GM18507 (cell line): ENCODE data around the gene IGFL3.
"Not testable (repeated sequence)": the region's sequence is repeated elsewhere in the genome, so short reads cannot be mapped to it uniquely, and the experiment has no call there.

ENCODE experiments used
- DNase-seq: peaks from one replicate; pipeline ENCODE4 v3.0.0; 2011; ENCODE audit warnings: low read depth; ENCODE audit not compliant: insufficient read length; ENCODE audit errors: extremely low spot score
- FAIRE-seq: peaks from 2 replicates; lab custom pipeline; 2011; peaks lifted over from hg19 to GRCh38; lab: Jason Lieb, UNC

IGFL3 gene

DNA sequence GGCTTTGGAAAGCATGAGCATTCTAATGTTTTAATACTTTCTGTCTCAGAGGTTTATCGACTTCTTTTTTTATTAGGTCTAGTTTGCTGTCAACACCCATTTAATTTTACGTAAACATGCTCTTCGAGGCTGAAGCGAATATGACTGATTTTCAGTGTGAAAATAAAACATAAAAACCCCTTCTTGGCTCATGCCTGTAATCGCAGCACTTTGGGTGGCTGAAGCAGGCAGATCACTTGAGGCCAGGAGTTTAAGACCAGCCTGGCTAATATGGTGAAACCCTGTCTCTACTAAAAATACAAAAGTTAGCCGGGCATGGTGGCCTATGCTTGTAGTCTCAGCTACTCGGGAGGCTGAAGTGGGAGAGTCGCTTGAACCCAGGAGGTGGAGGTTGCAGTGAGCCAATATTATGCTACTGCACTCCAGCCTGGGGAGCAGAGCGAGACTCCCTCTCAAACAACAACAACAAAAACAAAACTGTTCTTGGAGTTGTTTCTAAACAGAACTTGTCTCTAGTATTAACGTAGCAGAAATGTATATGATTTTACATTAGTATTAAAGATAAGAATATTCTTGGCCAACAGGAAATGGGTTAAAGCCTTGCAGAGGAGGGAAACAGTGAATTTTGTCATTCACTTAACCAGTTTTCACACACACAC, 7.1 kb upstream of the IGFL3 start:
- DNase-seq, result no peak
- no peak for FAIRE-seq

DNA sequence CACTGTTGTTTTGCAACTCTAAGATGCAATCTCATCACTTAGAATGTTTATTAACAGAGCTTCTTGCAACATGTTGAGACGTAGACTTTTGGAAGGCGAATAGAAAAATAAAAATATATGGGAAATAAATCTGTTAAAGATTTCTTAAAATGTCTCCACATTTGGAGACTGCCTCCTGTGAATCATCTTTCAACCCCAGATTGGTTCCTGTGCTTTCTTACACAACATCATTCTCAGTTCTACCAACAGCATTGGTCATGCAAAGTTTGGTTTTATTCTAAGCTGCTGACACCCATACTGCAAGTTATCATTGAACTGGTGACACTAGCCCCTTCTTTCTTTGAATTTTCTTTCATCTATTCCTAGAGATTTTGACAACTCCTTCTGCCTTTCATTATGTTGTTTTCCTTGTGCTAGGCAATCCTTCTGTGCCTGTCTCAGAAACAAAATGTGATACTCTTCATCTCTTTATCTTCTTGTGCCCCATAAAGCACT, 1.6 kb upstream of the IGFL3 start:
- no peak for DNase-seq

DNA sequence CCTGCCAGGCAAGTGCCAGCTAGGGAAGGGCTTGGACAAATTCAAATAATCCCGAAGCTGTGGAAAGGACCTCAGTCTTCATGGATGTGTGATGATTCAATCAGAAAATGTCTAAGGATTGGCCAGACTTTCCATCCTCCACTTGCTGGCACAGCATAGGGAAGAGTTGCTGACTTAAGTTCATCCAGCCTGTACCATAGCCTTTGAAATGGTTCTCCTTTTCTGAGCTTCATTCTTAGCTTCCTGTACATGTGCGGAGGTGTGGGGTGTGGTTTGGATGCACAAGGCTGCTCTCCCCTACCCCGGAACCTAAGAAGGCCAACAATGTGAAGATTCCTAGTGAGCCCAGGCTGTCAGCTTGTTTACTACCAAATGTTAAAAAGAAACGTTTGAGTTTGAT, 959 bp upstream of the IGFL3 start:
- DNase-seq (no peak), FAIRE-seq (no peak)

More for the DNA sequence above, 1.6 kb upstream of the IGFL3 start:
- FAIRE-seq, result no peak

GRCh38 chr19:46118136-46118535, 6.4 kb downstream of the IGFL3 start:
- no peak for DNase-seq
- FAIRE-seq, result no peak

DNA sequence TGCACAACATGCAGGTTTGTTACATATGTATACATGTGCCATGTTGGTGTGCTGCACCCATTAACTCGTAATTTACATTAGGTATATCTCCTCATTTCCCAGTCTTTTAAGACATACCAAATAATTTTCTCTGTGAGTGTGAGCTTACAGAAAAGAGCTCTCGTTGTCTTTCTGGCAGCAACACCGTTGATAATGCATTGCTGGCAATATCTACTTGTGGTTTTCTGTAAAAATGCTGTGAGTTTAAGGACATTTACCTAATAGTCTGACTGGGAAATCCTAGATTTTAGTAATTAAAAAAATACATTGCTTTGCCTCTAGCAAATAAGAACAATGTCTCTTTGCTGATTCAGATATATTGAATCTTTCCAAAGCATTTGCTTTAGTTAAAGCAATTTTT, 8.4 kb downstream of the IGFL3 start:
- no peak for DNase-seq
- FAIRE-seq, result no peak

DNA sequence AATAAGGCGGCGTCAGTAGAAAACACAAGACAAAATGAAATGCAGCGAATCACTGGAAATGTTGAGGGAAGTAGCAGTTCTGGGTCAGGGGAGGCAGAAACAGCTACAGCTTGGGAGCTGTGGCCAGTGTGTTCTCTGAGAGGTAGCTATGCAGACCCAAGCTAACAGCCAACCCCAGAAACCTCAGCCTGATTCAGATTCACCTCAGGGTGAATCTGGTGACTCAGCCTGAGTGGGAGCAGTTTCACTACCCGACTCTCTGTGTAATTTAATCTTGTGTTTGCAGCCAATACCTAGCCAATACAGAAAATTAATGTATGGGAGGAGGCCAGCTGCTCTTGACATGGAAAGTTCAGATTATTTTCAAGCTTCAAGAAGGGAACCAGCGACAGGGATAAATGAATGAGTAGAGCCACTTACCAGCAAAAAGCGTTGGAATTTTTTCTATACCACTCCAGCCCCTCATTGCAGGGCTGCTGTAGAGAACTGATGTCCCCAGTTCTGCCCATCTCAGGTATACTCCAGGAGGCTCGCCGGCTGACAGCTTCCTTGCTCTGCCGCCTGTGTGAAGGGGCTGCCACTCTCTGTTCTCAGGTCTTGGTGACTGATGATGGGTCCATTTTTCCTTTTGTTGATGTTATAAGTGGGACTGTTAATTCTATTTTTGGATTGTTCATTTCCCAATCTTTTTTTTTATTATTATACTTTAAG, 8.9 kb downstream of the IGFL3 start:
- FAIRE-seq, result peak; percentile 82

GRCh38 chr19:46113726-46114125, 10.8 kb downstream of the IGFL3 start:
- FAIRE-seq, result no peak
- DNase-seq, result no peak

More for the DNA sequence above, 8.9 kb downstream of the IGFL3 start:
- DNase-seq, result peak; percentile 8

DNA sequence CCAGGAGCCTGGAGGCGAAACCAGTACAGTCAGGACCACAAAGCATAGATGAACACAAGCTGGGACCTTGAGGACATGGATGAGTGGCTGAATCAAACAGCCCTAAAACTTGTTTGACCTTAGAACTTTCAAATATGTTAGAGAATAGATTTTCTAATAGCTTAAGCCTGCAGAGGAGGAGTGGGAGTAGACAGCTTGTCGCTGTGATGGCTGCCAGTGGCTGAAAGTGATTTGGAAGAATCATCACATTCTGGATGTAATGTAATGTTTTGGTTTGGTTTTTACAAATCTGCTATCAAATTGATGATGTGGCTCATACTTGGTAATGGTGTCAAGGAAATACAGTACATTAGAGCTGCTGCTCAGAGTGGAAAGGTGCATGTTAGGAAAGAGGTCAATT, 12.0 kb downstream of the IGFL3 start:
- DNase-seq, result no peak
- FAIRE-seq, result no peak

GRCh38 chr19:46111376-46111775, 13.1 kb downstream of the IGFL3 start:
- FAIRE-seq (no peak), DNase-seq (no peak)

DNA sequence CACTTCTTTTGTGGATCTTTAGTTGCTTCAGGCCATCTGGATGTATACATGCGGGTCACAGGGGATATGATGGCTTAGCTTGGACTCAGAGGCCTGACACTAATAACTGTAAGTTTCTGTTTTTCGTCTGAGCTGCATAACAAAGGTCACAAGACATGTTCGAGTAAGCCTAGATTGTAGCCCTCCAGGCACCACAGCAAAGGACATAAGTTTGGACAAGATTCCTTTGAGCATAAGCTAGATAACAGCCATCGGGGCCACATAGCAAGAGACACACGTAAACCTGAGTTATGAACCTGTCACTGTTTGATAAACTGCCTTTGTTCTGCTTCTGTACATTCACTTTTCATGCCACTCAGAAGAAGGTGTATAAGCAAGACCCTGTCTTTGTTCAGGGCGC, 14.6 kb downstream of the IGFL3 start:
- DNase-seq, result no peak
- no peak for FAIRE-seq

- DNase-seq (no peak), FAIRE-seq (no peak)
These were observed 17.1 kb downstream of the IGFL3 start for GRCh38 chr19:46107371-46107770.

DNA sequence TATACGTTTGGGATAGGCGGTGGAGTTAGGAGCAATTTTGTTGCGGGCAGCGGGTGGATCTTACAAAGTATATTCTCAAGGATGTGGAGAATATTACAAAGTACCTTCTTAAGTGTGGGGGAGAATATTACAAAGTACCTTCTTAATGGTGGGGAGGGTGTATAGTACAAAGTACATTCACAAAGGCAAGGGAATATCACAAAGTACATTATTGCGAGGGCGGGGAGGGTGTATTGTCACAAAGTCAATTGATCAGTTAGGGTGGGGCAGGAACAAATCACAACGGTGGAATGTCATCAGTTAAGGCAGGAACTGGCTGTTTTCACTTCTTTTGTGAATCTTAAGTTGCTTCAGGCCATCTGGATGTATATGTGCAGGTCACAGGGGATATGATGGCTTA, 22.2 kb downstream of the IGFL3 start:
- FAIRE-seq, DNase-seq: not testable (repeated sequence)

DNA sequence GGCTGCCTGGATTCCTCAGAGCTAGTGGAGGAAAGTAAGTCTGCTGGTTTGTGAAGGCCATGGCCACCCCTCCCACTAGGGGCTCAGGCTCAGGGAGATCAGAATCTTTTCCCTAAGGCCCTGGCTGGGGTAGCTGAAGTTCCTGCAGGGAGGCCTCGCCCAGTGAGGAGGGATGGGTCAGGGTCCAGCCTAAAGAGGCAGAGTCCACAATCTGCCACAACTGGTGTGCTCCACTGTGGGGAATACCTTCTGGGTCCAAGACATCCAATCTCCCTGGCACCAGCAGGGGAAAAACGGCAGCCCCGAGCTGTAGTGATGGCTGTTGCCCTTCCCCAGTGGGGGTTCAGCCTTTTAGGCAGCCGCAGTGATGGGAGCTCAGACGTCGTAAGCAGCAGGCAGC, 23.2 kb downstream of the IGFL3 start:
- no peak for FAIRE-seq
- no peak for DNase-seq

GRCh38 chr19:46100344-46100743, 24.1 kb downstream of the IGFL3 start:
- no peak for FAIRE-seq
- no peak for DNase-seq

DNA sequence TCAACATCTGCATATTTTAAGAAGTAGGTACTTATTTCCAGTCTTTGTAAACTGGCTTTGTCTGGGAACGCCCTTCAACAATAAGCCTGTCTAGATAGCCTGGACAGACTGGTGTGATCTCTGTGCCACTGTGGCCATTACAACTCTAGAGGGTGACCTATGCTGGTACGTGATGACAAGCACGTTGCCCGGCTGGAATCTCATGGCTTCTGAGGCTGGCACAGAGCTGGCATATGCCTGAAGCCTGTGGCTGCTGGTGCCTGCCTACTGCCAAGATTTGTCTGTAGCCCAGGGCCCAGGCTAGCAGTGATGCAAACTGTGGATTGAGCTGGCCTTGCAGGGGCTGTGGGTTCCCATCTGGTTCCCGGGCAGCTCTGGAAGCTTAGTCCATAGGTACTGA, 34.0 kb downstream of the IGFL3 start:
- no peak for DNase-seq
- FAIRE-seq, result no peak

- FAIRE-seq, result no peak
These were observed 35.1 kb downstream of the IGFL3 start for GRCh38 chr19:46089432-46089831.

GRCh38 chr19:46088101-46088500, 36.4 kb downstream of the IGFL3 start:
- no peak for FAIRE-seq
- DNase-seq, result no peak

More at GRCh38 chr19:46089432-46089831, 35.1 kb downstream of the IGFL3 start:
- DNase-seq, result no peak

DNA sequence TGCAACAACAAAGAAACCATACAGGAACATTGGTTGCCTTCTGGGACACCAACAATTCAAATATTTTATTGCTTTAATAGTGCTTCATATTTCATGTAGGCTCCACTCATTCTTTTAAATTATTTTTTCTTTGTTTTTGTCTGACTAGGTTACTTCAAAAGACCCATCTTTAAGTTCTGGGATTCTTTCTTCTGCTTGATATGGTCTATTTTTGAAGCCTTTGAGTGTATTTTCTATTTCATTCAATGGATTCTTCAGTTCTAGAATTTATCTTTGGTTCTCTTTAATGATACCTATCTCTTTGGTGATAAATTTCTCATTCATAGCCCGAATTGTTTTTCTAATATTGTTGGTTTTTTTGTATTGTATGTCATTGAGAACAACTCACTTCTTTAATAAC, 38.6 kb downstream of the IGFL3 start:
- FAIRE-seq (no peak), DNase-seq (no peak)

DNA sequence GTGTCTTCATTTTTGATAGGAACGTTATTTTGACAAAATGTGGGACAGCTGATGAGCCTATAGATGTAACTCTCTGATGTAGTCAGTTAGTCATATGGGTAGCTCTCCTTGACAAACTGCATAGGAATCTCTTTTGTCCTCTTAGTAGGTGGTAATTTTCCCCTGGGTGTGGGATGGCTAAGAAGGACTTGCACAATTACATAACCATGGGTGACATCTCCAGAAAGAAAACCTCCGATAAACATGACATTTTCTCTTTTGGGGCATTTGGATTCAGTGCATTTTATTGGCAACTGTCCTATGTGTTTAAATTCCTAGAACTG, 41.8 kb downstream of the IGFL3 start:
- no peak for FAIRE-seq
- DNase-seq, result no peak

GRCh38 chr19:46081928-46082727, 42.4 kb downstream of the IGFL3 start:
- DNase-seq, result no peak
- peak; percentile 78 for FAIRE-seq
